IPS-15b (cell line): ENCODE data around the gene THAP4.
"Not testable (repeated sequence)": the region's sequence is repeated elsewhere in the genome, so short reads cannot be mapped to it uniquely, and the experiment has no call there.

Experiments used
- H3K27me3 ChIP-seq: one replicate; pipeline ENCODE4 v1.6.1; 2013; ENCODE audit warnings: low read length; ENCODE audit not compliant: control insufficient read depth, insufficient read depth
- H3K36me3 ChIP-seq: one replicate; pipeline ENCODE4 v1.6.1; 2013; ENCODE audit warnings: low read length; ENCODE audit not compliant: control insufficient read depth, insufficient read depth
- H3K4me1 ChIP-seq: one replicate; pipeline ENCODE4 v1.6.1; 2013; ENCODE audit warnings: mild to moderate bottlenecking, low read length; ENCODE audit not compliant: control insufficient read depth, insufficient read depth
- H3K4me3 ChIP-seq: one replicate; pipeline ENCODE4 v1.5.1; 2013; ENCODE audit warnings: low read depth, low read length
- H3K9ac ChIP-seq: one replicate; pipeline ENCODE4 v1.6.1; 2013; ENCODE audit warnings: low read depth, mild to moderate bottlenecking, low read length
- H3K9me3 ChIP-seq: one replicate; pipeline ENCODE4 v1.6.1; 2013; ENCODE audit warnings: mild to moderate bottlenecking, low read length; ENCODE audit not compliant: control insufficient read depth, insufficient read depth

The THAP4 gene

DNA sequence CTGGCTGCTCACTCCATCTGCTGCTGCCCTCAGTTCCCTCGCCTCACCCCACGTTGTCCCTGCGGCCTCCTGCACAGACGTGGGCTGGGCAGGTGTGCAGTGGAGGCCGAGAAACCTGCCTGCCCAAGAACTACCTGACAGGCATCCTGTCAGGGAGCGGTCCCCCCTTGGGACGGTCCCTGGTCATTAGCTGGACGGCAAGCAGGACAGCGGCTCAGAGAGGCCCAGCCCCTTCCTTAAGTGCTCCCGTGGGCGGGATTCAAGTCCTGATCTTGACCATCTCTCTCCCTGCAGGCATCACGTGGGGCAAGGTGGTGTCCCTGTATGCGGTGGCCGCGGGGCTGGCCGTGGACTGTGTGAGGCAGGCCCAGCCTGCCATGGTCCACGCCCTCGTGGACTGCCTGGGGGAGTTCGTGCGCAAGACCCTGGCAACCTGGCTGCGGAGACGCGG is 67.1 kb downstream of the THAP4 start:
- peaks cover 9% of the 10 kb centered on the region for H3K36me3 ChIP-seq
- H3K9ac ChIP-seq, result no peak overlapping the region
- no peaks in the 10 kb centered on the region for H3K9me3 ChIP-seq
- no peaks in the 10 kb centered on the region for H3K27me3 ChIP-seq
- H3K4me1 ChIP-seq, result no peaks in the 10 kb centered on the region
- H3K4me3 ChIP-seq, result no peak overlapping the region

DNA sequence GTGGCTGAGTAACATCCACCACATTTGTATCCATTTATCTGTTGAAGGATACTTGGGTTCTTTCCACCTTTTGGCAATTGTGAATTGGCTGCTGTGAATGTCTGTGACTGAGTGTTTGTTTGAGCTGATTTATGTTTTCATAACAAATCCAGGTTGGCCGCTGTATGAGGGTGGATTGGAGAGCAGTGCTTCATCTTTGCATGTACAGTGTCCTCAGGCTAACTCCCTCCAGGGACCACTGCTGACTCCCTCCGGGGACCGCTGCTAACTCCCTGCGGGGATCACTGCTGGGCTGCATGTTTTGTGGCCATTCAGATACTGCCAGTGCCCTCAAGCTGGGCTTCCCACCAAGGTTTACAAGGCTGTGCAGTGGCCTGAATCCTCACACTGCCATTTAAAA is 68.2 kb downstream of the THAP4 start:
- H3K36me3 ChIP-seq, result peaks cover 9% of the 10 kb centered on the region

DNA sequence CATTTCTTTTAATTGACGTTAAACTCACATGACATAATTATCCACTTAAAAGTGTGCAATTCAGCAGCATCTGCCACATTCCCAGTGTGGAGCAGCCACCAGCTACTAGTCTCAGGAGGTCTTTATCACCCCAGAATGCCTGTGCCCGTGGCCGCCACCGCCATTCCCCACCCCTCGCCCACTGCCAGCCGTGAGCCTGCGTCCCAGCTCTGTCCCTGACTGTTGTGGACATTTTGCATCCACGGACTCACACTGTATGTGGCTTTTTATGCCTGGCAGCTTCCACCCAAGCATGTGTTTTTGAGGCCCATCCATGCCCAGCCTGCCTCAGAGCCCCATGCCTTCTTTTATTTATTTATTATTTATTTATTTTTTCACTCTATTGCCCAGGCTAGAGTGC is 69.2 kb downstream of the THAP4 start:
- no peaks in the 10 kb centered on the region for H3K9me3 ChIP-seq
- no peak overlapping the region for H3K9ac ChIP-seq
- H3K4me3 ChIP-seq, result no peak overlapping the region
- H3K36me3 ChIP-seq, result peaks cover 9% of the 10 kb centered on the region
- H3K4me1 ChIP-seq, result no peaks in the 10 kb centered on the region
- H3K27me3 ChIP-seq, result no peaks in the 10 kb centered on the region

More for the DNA sequence above, 68.2 kb downstream of the THAP4 start:
- Histone ChIP-seq H3K27me3 (no peaks in the 10 kb centered on the region), H3K4me1 (no peaks in the 10 kb centered on the region), H3K9ac (no peak overlapping the region), H3K4me3 (no peak overlapping the region), H3K9me3 (no peaks in the 10 kb centered on the region)

DNA sequence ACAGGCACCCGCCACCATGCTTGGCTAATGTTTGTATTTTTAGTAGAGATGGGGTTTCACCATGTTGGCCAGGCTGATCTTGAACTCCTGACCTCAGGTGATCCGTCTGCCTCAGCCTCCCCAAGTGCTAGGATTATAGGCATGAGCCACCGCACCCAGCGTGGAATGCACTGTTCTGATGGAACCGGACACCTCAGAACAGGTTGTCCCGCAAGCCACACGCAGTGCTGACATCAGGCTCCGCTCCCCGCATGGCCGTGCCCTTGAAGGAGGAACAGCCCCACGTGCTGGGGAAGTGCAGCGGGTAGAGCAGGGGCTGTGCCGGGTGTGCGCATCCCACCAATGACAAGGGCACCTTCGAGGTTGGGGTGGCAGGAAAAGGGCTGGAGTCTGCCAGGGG is 69.7 kb downstream of the THAP4 start:
- not testable (repeated sequence) for H3K4me1 ChIP-seq, H3K9ac ChIP-seq, H3K4me3 ChIP-seq, H3K9me3 ChIP-seq, H3K27me3 ChIP-seq
- peaks cover 11% of the 10 kb centered on the region for H3K36me3 ChIP-seq

DNA sequence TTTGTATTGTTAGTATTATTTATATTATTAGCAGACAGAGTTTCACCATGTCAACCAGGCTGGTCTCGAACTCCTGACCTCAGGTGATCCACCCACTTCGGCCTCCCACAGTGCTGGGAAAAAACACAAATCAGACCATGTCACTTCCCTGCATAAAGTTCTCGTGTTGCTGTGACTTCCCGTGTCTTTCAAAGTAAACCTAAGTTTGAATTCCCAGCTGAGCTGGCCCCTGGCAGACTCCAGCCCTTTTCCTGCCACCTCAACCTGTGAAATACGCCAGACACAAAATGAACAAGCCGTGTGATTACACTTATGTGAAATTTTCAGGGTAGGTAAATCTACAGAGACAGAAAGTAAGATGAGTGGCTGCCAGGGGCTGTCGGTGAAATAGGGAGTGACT is 70.5 kb downstream of the THAP4 start:
- H3K9me3 ChIP-seq, result no peaks in the 10 kb centered on the region
- peaks cover 9% of the 10 kb centered on the region for H3K36me3 ChIP-seq
- H3K27me3 ChIP-seq, result no peaks in the 10 kb centered on the region
- H3K4me3 ChIP-seq, result no peak overlapping the region
- H3K9ac ChIP-seq, result no peak overlapping the region
- H3K4me1 ChIP-seq, result no peaks in the 10 kb centered on the region

DNA sequence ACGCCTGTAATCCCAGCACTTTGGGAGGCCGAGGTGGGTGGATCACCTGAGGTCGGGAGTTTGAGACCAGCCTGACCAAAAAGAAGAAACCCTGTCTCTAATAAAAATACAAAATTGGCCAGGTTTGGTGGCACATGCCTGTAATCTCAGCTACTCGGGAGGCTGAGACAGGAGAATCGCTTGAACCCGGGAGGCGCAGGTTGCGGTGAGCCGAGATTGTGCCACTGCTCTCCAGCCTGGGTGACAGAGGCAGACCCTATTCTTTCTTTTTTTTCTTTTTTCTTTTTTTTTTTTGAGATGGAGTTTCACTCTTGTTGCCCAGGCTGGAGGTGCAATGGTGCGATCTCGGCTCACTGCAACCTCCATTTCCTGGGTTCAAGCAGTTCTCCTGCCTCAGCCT is 70.9 kb downstream of the THAP4 start:
- not testable (repeated sequence) for H3K36me3 ChIP-seq, H3K4me3 ChIP-seq, H3K9me3 ChIP-seq, H3K4me1 ChIP-seq, H3K9ac ChIP-seq, H3K27me3 ChIP-seq

DNA sequence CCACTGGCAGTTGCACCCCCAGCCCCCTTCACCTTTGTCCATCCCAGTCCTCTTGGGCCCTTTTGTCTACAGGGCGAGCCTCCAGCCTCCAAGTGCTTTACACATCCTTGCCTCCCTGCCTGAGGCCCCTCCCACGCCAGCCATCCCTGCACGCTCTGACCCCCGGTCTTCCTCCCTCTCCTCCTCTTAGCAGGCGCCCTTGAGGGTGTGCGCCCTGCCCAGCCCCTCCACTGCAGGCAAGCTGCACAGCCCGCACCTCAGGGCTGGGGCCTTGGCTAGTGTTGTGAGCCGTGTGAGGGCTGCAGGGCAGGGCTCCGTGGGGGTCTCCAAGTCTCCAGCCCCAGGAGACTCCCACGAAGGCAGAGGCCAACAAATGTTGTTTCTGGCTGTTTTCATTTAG is 71.5 kb downstream of the THAP4 start:
- H3K4me3 ChIP-seq, result no peak overlapping the region
- H3K9me3 ChIP-seq, result no peaks in the 10 kb centered on the region
- peaks cover 7% of the 10 kb centered on the region for H3K36me3 ChIP-seq
- H3K9ac ChIP-seq, result no peak overlapping the region
- H3K27me3 ChIP-seq, result no peaks in the 10 kb centered on the region
- no peaks in the 10 kb centered on the region for H3K4me1 ChIP-seq

DNA sequence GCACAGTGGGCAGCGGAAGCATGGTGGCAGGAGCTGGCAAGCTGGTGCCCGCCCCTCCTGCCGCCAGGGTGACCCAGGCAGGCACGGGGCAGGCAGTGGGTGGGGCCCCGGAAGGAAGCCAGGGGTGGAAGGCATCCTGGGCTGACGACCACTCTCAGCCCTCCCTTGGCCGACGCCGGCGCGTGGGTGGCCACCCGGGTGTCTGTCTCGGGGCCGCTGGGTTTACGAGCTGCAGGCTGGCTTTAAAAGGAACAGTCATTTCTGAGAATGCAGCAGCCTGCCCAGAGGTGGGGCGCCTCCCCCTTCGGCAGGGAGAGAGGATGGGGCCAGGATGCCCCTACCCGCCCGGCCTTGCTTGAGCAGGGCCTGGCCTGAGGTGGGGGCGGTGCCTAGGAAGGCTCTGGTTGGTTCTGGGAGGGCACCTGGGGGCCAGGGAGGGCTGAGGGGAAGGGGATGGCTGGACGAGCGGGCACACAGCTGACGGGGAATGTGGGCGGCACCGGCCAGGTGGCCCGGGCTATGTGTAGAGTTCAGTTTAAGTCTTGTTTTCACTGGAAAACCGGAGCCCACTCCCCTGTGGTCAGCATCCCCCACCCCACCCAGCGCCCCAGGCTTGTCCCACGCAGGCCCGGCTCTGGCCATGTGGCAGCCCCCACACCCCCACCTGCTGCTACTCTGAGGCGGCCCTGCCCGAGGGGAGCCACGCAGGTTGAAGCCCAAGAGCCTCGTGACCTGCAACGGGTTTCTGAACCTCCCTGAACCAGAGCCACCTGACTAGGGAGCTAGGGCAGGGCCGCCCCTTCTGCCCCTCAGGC is 72.2 kb downstream of the THAP4 start:
- no peak overlapping the region for H3K4me3 ChIP-seq
- peaks cover 7% of the 10 kb centered on the region for H3K36me3 ChIP-seq
- no peaks in the 10 kb centered on the region for H3K27me3 ChIP-seq
- H3K9me3 ChIP-seq, result no peaks in the 10 kb centered on the region
- H3K9ac ChIP-seq, result no peak overlapping the region
- H3K4me1 ChIP-seq, result no peaks in the 10 kb centered on the region

DNA sequence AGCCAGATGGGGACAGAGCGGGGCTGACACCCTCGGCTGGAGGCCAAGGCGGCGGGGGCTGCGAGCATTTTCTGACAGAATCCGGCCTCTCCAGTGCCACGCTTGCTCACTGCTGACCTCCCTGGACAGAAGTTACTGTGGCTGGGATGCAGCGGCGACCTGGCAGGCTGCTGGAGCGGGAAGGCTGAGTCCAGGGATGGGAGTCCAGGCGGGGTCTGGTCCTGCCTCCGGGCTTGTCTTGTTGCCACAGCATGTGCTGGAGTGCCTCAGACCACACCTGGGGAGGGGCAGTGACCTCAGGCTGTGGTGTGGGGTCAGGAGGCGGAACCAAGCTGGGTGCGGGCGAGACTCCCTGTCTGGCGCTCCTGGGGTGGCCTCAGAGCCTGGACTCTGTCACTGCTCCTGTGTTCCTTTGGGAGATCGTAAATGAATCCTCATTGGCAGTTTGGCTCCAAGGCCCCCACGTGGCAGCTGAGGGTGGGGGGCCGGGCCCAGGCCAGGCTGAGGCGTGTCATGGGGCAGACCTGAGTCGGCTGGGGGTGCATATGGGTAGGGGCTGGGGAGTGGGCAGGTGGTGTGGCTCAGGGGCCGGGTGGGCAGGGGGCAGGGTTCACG is 72.9 kb downstream of the THAP4 start:
- no peak overlapping the region for H3K4me3 ChIP-seq
- H3K36me3 ChIP-seq, result peaks cover 7% of the 10 kb centered on the region
- no peaks in the 10 kb centered on the region for H3K4me1 ChIP-seq
- H3K9ac ChIP-seq, result no peak overlapping the region
- no peaks in the 10 kb centered on the region for H3K9me3 ChIP-seq
- no peaks in the 10 kb centered on the region for H3K27me3 ChIP-seq

DNA sequence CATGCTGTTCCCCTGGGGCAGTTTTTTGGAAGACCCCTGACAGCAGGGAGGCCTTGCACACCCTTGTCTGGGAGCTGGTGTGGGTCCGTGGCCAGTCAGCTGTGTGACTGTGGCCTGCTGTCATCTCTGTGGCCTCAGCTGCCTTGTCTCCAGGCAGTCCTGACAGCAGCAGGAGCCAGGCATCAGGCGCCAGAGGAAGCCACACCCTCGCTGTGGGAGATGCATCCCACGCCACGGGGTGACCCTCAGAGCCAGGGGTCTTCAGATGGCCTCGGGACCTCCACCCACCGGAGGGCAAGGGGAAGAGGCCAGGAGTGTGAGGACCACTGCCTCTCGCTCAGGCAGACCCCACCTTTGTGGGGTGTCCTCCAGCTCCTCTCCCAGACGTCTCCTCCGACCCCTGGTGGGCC is 73.4 kb downstream of the THAP4 start:
- H3K27me3 ChIP-seq, result no peaks in the 10 kb centered on the region
- peaks cover 7% of the 10 kb centered on the region for H3K36me3 ChIP-seq
- H3K9me3 ChIP-seq, result no peaks in the 10 kb centered on the region
- H3K4me3 ChIP-seq, result no peak overlapping the region
- no peak overlapping the region for H3K9ac ChIP-seq
- no peaks in the 10 kb centered on the region for H3K4me1 ChIP-seq

DNA sequence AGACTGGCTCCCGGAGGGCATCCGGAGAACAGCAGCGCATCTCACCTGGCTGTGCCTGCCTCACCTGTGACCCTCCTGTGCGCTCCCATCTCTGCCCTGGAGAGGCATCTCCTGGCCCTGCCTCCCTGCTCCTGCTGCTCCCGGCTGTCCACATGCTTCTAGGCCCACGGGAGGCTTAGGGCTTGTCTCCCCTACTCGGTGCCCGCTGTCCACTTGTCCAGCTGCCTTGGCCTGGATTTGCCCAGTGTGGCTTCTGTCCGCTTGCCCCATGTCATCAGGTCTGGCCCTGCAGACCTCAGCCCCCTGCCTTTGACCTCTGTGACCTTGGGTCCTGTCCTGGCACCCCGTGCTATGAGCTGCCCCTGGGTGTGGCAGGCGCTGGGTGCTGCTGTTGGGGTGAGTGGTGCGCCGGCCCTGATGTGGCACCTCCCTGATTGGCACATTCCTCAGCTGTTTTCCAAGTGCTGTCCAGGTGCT is 73.9 kb downstream of the THAP4 start:
- Histone ChIP-seq H3K27me3 (peaks cover 2% of the 10 kb centered on the region), H3K36me3 (peaks cover 7% of the 10 kb centered on the region), H3K9ac (no peak overlapping the region), H3K4me3 (no peak overlapping the region), H3K4me1 (no peaks in the 10 kb centered on the region), H3K9me3 (no peaks in the 10 kb centered on the region)

DNA sequence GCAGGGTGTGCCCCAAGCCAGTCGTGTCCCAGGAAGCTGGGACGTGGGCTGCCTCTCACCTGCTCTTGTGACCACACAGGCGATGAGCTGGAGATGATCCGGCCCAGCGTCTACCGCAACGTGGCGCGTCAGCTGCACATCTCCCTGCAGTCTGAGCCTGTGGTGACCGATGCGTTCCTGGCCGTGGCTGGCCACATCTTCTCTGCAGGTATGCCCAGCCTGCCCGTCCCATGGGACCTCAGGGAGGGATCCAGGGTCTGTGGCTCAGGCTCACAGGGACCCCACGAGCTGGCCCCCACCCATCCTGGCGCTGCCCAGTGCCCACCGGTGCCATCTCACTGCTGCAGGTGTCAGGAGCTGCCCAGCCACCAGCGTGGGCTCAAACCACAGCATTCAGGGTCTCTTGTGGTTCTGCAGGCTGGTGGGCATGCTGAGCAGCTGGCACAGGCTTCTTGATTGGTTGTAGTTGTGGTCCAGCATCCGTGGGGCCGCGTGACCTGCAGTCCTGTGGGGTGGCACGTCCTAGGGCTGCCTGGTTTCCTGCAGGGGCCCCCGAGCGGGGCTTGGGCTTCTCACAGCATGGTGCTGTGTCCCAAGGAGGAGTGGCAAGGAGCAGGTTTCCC is 74.6 kb downstream of the THAP4 start:
- Histone ChIP-seq H3K9ac (no peak overlapping the region), H3K4me1 (no peaks in the 10 kb centered on the region), H3K9me3 (no peaks in the 10 kb centered on the region), H3K36me3 (peaks cover 3% of the 10 kb centered on the region), H3K27me3 (peaks cover 9% of the 10 kb centered on the region), H3K4me3 (no peak overlapping the region)
